Purkinje cell (primary cell): ENCODE measurements around the gene BCL2L11. TPM values are rescaled to one million over a fixed set of nuclear protein-coding genes. Genes with fewer than 3 reads are reported as not detected.

Experiments
- polyA plus RNA-seq: library from polyadenylated mRNA; unstranded; fragments of >200 nt; fragmentation: Nextera tagmentation; gene quantifications from 2 replicates; pipeline ENCODE4 v1.2.1, GENCODE V29; 2014

The BCL2L11 gene
- 1.7 and 2.7 TPM in 2 replicates for polyA plus RNA-seq

GRCh38 chr2:111120253-111121027 is at the start of gene BCL2L11:
TSS of gene BCL2L11 (plus strand) at chr2:111120914. CDS start at chr2:111123746, 2,832 bp downstream.

